ENCODE results near the gene FBXL16.

FBXL16 gene

GRCh38 chr16:682493-683395 lies 22.9 kb downstream of the FBXL16 start (continued):
- TF ChIP-seq, protein P1, sequence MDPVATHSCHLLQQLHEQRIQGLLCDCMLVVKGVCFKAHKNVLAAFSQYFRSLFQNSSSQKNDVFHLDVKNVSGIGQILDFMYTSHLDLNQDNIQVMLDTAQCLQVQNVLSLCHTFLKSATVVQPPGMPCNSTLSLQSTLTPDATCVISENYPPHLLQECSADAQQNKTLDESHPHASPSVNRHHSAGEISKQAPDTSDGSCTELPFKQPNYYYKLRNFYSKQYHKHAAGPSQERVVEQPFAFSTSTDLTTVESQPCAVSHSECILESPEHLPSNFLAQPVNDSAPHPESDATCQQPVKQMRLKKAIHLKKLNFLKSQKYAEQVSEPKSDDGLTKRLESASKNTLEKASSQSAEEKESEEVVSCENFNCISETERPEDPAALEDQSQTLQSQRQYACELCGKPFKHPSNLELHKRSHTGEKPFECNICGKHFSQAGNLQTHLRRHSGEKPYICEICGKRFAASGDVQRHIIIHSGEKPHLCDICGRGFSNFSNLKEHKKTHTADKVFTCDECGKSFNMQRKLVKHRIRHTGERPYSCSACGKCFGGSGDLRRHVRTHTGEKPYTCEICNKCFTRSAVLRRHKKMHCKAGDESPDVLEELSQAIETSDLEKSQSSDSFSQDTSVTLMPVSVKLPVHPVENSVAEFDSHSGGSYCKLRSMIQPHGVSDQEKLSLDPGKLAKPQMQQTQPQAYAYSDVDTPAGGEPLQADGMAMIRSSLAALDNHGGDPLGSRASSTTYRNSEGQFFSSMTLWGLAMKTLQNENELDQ (tag by site-specific recombination; IDR thresholded peaks at IDR 0.05; ENCODE audit: low read depth), result no peak
- TF ChIP-seq ZNF510 (tag by site-specific recombination; IDR thresholded peaks at IDR 0.05; ENCODE audit: insufficient replicate concordance) (no peak), ZNF555 (tag by site-specific recombination; conservative IDR thresholded peaks at IDR 0.05) (no peak), ZNF155 (tag by site-specific recombination; IDR thresholded peaks at IDR 0.05) (no peak), IKZF3 (tag by site-specific recombination; IDR thresholded peaks at IDR 0.05) (peak; percentile 79; the same call in 1 of the 2 replicates), RBAK (tag by site-specific recombination; IDR thresholded peaks at IDR 0.05) (no peak), PRDM4 (tag by site-specific recombination; IDR thresholded peaks at IDR 0.05) (0 out of 2 replicates have a peak, but pooled peaks have one; percentile 11), ZBTB8A (tag by site-specific recombination; IDR thresholded peaks at IDR 0.05) (no peak), ZNF513 (tag by site-specific recombination; IDR thresholded peaks at IDR 0.05) (peak; percentile 77), SALL2 (tag by site-specific recombination; IDR thresholded peaks at IDR 0.05; ENCODE audit: borderline replicate concordance) (no peak), ZNF76 (tag by site-specific recombination; IDR thresholded peaks at IDR 0.05; ENCODE audit: borderline replicate concordance, low read depth) (no peak), BCL11A (tag by site-specific recombination; IDR thresholded peaks at IDR 0.05; ENCODE audit: low read depth) (peak; percentile 40; the same call in 1 of the 2 replicates), ZNF610 (tag by site-specific recombination; IDR thresholded peaks at IDR 0.05; ENCODE audit: borderline replicate concordance) (no peak), ZBTB7A (tag by site-specific recombination; IDR thresholded peaks at IDR 0.05; ENCODE audit: low read depth) (peak; percentile 73; the same call in 1 of the 2 replicates), TCF7L2 (IDR thresholded peaks at IDR 0.05; ENCODE audit: borderline replicate concordance, low read depth, low read length) (no peak), ZNF16 (tag by site-specific recombination; IDR thresholded peaks at IDR 0.05; ENCODE audit: low read depth) (no peak), KLF17 (tag by site-specific recombination; IDR thresholded peaks at IDR 0.05) (peak; percentile 33; the same call in 1 of the 2 replicates), ZSCAN5A (tag by site-specific recombination; IDR thresholded peaks at IDR 0.05) (no peak), KLF1 (tag by site-specific recombination; IDR thresholded peaks at IDR 0.05) (peak; percentile 37; the same call in 1 of the 2 replicates), ZNF843 (tag by site-specific recombination; IDR thresholded peaks at IDR 0.05) (0 out of 2 replicates have a peak, but pooled peaks have one; percentile 12), ZNF596 (tag by site-specific recombination; IDR thresholded peaks at IDR 0.05) (peak; percentile 47; the same call in 1 of the 2 replicates), OSR2 (tag by site-specific recombination; IDR thresholded peaks at IDR 0.05) (0 out of 2 replicates have a peak, but pooled peaks have one; percentile 4), ZNF747 (tag by site-specific recombination; IDR thresholded peaks at IDR 0.05) (no peak), ZNF2 (tag by site-specific recombination; IDR thresholded peaks at IDR 0.05) (peak; percentile 56; the same call in 1 of the 2 replicates)
- TF ChIP-seq, protein P2, sequence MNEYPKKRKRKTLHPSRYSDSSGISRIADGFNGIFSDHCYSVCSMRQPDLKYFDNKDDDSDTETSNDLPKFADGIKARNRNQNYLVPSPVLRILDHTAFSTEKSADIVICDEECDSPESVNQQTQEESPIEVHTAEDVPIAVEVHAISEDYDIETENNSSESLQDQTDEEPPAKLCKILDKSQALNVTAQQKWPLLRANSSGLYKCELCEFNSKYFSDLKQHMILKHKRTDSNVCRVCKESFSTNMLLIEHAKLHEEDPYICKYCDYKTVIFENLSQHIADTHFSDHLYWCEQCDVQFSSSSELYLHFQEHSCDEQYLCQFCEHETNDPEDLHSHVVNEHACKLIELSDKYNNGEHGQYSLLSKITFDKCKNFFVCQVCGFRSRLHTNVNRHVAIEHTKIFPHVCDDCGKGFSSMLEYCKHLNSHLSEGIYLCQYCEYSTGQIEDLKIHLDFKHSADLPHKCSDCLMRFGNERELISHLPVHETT (tag by site-specific recombination; IDR thresholded peaks at IDR 0.05), result no peak; the same call in 1 of the 2 replicates
- TF ChIP-seq, protein P3, sequence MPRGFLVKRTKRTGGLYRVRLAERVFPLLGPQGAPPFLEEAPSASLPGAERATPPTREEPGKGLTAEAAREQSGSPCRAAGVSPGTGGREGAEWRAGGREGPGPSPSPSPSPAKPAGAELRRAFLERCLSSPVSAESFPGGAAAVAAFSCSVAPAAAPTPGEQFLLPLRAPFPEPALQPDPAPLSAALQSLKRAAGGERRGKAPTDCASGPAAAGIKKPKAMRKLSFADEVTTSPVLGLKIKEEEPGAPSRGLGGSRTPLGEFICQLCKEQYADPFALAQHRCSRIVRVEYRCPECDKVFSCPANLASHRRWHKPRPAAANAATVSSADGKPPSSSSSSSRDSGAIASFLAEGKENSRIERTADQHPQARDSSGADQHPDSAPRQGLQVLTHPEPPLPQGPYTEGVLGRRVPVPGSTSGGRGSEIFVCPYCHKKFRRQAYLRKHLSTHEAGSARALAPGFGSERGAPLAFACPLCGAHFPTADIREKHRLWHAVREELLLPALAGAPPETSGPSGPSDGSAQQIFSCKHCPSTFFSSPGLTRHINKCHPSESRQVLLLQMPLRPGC (tag by site-specific recombination; IDR thresholded peaks at IDR 0.05), result no peak

Measured in HEK293 (cell line).